T47D (cell line): Measurements from ENCODE around the gene MAP3K5.
A peak's percentile ranks its signal among the peaks of the same experiment; 100 is the strongest.

Experiments used
- DNase-seq, 2 experiments: peaks; one replicate each; pipeline versions ENCODE4 v3.0.0 to v3.0.0-alpha.2; 2011 to 2012; ENCODE audit warnings: low read depth in 1 of 2, low spot score in 1 of 2
- JUND ChIP-seq: IDR thresholded peaks from 2 replicates; pipeline ENCODE4 v1.6.1; 2012; ENCODE audit warnings: low read depth
- in situ Hi-C: cut with HindIII; loops from 2 replicates; pipeline ENCODE4 v1.10.0; 2016; ENCODE audit warnings: low sequenced_read_pairs, low pct_unique_long_range_greater_than_20kb

Gene MAP3K5

DNA sequence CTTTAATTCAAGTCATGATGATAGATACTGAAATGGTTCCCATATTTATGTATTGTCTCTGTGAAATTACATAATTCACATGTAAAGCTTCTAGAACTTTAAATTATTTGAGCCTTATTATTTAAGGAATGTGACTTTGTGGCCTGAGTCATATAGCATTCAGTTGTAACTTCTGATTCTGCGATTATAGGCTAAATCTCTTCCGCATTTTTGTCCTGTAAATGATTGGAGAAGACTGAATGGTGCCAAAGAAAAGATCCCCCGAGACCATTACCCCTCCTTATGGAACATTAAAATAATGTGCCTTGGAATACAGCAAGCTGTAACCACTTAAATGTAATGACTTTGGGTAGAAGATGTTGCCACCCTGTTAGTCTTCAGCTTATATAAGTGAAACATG, 178.8 kb downstream of the MAP3K5 start:
- TF ChIP-seq JUND, result no peak
- in situ Hi-C loops, result no loop called here
- no peak for DNase-seq

GRCh38 chr6:136612666-136613389, 179.4 kb downstream of the MAP3K5 start:
- in situ Hi-C loops, result no loop called here
- no peak for DNase-seq
- TF ChIP-seq JUND, result no peak

DNA sequence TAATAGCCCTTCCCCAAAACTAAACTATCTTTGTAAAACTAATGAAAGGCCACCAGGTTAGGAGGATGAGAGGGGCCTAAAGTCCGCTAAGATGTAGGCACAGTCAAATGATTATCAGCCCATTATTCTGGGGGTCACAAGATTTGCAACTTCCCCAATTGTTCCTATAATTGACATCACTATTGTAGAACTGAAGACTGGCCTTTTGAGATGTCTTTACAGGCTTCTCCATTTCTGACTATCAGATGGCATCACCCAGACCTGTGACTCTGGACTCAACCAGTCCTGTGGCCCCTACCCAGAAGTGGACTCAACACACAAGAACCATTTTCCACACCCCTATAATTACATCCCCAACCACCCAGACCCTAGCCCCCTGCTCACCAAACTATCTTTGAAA, 180.5 kb downstream of the MAP3K5 start:
- no peak for DNase-seq
- in situ Hi-C loops, result no loop called here
- no peak for TF ChIP-seq JUND

- in situ Hi-C loops, result no loop called here
- peak in 1 of 2 experiments; percentile 15 for DNase-seq
- TF ChIP-seq JUND, result no peak
These were observed 181.1 kb downstream of the MAP3K5 start for GRCh38 chr6:136611133-136611532.

DNA sequence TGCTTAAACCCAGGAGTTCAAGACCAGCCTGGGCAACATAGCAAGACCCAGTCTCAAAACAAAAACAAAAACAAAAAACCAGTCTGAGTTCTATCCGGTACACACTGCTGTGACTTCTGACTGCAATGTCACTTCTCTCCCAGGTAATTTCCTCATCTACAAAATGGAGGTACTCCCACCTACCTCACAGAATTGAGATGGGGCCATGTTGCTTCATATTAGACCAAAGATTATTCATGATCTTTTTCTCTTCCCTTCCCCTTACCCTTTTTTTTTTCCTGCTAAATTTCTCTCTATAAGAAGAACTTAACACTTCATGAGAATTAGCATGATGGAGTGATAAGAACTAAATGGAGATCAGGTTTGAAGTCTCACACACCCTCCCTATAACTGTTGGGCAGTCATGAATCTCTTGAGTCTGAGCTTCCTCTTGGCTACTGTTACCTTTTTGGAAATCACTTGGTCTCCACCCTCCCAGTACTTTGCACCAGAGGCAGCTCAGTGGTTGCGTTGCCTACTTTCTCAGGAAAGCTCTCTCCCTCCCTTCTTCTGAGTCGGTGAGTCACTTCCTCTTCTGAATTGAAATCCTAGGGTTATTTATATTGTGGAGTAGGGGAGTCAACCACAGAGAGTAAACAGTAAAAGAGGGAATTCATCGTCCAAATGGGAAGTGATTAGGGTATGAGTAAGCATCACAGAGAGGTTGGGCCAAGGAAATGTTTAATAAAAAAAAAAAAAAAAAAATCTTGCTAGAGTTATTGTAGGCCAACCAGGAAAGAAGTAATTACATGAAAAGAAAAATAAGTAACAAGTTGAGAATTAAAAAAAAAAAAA, 182.2 kb downstream of the MAP3K5 start:
- DNase-seq, result peak in 1 of 2 experiments; percentile 53
- no peak for TF ChIP-seq JUND
- in situ Hi-C loops, result no loop called here

GRCh38 chr6:136608991-136609390, 183.3 kb downstream of the MAP3K5 start:
- in situ Hi-C loops, result no loop called here
- no peak for TF ChIP-seq JUND
- no peak for DNase-seq

DNA sequence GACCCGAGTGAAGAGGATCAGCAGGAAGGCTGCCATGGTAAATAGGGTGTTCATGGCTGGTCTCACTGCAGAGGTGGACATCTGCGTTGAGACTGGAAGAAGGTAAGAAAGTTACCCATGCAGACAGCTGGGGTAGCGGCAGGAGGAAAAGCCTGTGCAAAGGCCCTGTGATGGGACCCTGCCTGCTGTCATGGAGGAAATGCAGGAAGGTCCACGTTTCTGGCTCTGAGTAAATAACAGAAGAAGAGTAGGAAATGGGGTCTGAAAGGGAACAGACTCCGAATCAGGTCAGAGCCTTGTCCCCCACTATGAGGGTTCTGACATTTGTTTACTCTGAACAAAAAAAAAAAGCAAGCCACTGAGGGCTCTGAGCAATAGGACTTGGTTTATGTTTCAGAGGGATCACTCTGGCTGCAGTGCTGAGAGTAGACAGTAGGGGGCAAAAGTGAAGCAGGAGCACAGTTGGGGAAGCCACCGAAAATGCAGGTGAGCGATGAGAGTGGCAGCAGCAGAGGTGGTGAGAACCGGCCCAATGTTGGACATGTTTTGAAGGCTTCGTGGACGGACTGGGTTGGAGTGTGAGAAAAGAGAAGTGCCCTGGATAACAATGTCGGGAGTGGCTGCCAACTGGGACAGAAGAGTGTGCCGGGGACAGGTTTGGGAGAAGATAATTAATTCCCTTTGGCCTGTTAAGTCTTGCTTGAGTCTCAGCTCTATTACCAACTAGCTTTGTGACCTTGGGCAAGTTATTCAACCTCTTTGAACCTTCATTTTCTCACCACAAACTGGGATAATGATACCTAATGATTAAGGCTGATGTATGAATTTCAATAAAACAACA, 184.1 kb downstream of the MAP3K5 start:
- in situ Hi-C loops, result no loop called here
- no peak for TF ChIP-seq JUND
- DNase-seq, result peak in 1 of 2 experiments; percentile 78

DNA sequence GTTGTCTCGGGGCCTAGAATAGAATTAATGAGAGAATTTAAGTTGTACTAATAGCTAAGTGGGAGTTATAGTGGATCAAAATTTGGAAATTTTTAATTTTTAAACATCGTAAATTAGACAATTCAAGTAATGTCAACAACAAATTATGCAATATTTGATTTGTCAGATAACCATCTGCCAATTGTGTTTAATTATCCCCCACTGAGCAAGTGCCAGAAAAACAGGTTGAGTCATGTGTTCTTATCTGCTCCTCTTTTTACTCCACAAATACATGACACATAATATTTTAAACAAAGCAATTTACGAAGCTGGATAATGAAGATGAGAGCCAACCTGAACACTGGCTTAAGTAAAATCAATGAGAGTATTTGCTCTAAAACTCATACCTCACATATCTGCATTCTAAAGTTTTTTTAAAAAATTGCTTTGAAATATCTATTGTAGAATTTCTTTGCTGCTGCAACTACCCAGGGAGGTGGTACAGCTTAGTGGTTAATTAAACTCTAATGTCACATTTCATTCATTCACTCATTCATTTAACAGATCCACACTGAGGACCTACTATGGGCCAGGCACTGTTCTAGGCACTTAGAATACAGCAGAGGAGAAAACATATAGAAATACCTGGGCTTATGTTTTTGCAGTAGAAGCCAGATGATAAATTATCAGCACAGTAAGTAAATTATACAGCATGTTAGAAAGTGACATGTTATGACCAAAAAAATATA, 184.9 kb downstream of the MAP3K5 start:
- in situ Hi-C loops, result no loop called here
- TF ChIP-seq JUND, result peak; percentile 61; the same call in 1 of the 2 replicates
- DNase-seq, result peak in 1 of 2 experiments; percentile 59

DNA sequence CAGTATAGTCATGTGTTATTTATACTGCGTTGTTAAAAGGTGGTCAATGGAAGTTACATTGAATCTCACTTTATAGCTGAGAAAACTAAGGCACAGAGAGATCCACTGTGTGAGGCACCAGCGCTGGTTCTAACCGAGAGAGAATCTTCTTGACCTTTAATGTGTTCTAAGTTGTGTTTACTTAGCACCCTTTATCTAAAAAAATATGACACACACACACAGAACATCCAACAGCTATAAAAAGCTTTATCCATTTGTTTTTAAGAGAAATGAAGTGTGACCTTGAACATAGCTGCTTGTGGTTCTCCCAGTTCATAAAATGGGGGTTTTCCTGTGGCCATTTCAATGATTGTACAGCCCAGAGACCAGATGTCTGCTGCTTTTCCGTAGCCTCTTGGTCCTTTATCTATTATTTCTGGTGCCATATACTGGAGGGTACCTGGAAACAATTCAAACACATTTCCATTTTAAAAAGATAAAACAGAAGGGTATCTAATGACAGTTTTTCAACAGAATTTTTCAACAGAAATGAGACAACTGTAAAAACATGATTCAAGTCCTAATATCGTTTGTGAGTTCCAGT, 187.3 kb downstream of the MAP3K5 start:
- no peak for TF ChIP-seq JUND
- DNase-seq, result no peak
- in situ Hi-C loops, result no loop called here

DNA sequence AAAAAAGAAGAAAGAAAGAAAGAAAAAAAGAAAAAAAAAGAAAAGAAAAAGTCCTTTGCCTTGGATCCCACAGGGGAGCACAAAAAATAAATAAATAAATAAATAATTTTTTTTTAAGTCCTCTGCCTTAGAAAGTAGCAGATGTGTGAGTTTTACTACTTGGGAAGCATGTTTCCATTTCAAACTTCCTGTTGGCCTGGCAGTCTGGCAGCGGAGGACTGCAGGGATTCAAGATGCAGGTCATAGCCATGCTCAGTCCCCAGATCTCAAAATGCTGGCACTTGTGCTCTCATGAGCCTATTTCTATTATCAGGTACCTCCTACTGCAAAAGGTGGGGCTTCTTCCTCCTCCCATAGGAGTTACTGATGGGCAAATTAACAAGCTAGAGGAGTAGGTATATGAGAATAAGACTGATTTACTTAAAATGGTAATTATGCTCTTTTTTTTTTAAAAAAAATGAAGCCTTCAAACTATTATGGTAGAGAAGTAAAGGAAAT, 187.9 kb downstream of the MAP3K5 start:
- in situ Hi-C loops, result no loop called here
- DNase-seq, result no peak
- no peak for TF ChIP-seq JUND

DNA sequence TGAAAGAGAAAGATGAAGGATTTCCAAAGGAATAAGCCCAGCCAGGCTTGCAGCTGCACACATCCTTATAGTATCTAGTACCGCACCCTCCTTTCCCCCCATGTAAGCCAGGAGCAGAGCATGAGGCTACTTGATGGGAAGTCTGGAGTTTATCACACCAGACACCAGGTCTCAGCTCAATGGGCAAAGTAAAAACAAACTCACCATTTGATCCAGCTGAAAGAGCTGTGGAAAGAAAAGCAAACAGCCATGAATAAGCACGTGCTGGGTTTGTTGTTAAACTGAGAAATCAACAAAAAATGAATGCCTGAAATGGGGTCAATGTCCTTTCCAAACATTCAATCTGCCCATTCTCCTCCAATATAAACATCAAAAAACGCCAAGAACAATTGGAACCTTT, 191.5 kb downstream of the MAP3K5 start:
- no peak for TF ChIP-seq JUND
- no peak for DNase-seq

More for the DNA sequence above, 191.5 kb downstream of the MAP3K5 start:
- in situ Hi-C loops, result no loop called here
